GM19025 (cell line): ENCODE measurements around the gene AP4M1.
"Not testable (repeated sequence)": the region's sequence is repeated elsewhere in the genome, so short reads cannot be mapped to it uniquely, and the experiment has no call there.

ENCODE experiments used
- ATAC-seq: cut with Tn5 transposase; IDR thresholded peaks from one replicate; pipeline ENCODE4 v1.9.1; 2021; ENCODE audit warnings: mild to moderate bottlenecking, low read depth, moderate library complexity; ENCODE audit not compliant: unreplicated experiment

The AP4M1 gene

GRCh38 chr7:100130220-100130607, 28.8 kb downstream of the AP4M1 start:
- ATAC-seq, result not testable (repeated sequence)

- no peak for ATAC-seq
Measured at GRCh38 chr7:100130608-100131453, 29.4 kb downstream of the AP4M1 start.

- no peak for ATAC-seq
Measured at GRCh38 chr7:100132126-100132525, 30.7 kb downstream of the AP4M1 start.

- ATAC-seq, result peak; percentile 67
Measured at GRCh38 chr7:100132697-100133151, 31.3 kb downstream of the AP4M1 start.

GRCh38 chr7:100137851-100138760, 36.7 kb downstream of the AP4M1 start:
- ATAC-seq, result no peak

GRCh38 chr7:100141555-100141949, 40.1 kb downstream of the AP4M1 start:
- ATAC-seq, result no peak

GRCh38 chr7:100142461-100142860, 41.0 kb downstream of the AP4M1 start:
- ATAC-seq, result no peak

- ATAC-seq, result not testable (repeated sequence)
Measured at GRCh38 chr7:100146350-100146749, 44.9 kb downstream of the AP4M1 start.

GRCh38 chr7:100147278-100147677, 45.8 kb downstream of the AP4M1 start:
- no peak for ATAC-seq

GRCh38 chr7:100148225-100148558, 46.7 kb downstream of the AP4M1 start:
- no peak for ATAC-seq

GRCh38 chr7:100148559-100149328, 47.3 kb downstream of the AP4M1 start, which contains the start of gene LAMTOR4:
Gene LAMTOR4 (plus strand): TSS chr7:100148918. CDS start chr7:100148973, 55 bp downstream.
- ATAC-seq, result peak; percentile 97

- no peak for ATAC-seq
Measured at GRCh38 chr7:100152404-100152803, 51.0 kb downstream of the AP4M1 start.

- ATAC-seq, result no peak
Measured at GRCh38 chr7:100152937-100153666, 51.7 kb downstream of the AP4M1 start.

GRCh38 chr7:100153708-100154535, 52.5 kb downstream of the AP4M1 start:
- no peak for ATAC-seq

- no peak for ATAC-seq
Measured at GRCh38 chr7:100154651-100155491, 53.4 kb downstream of the AP4M1 start.

GRCh38 chr7:100155553-100156317, 54.3 kb downstream of the AP4M1 start:
- no peak for ATAC-seq

GRCh38 chr7:100156331-100157068, 55.1 kb downstream of the AP4M1 start:
- ATAC-seq, result no peak
